CD4-positive, alpha-beta T cell treated with Interleukin-2 at 100 ng/mL for 4 hours (primary cell): ENCODE results near the gene TRIO.
"Not testable (repeated sequence)": the region's sequence is repeated elsewhere in the genome, so short reads cannot be mapped to it uniquely, and the experiment has no call there.

Experiments
- DNase-seq: peaks from one replicate; pipeline ENCODE4 v3.0.0-alpha.2; 2020; ENCODE audit warnings: low spot score

The TRIO gene

DNA sequence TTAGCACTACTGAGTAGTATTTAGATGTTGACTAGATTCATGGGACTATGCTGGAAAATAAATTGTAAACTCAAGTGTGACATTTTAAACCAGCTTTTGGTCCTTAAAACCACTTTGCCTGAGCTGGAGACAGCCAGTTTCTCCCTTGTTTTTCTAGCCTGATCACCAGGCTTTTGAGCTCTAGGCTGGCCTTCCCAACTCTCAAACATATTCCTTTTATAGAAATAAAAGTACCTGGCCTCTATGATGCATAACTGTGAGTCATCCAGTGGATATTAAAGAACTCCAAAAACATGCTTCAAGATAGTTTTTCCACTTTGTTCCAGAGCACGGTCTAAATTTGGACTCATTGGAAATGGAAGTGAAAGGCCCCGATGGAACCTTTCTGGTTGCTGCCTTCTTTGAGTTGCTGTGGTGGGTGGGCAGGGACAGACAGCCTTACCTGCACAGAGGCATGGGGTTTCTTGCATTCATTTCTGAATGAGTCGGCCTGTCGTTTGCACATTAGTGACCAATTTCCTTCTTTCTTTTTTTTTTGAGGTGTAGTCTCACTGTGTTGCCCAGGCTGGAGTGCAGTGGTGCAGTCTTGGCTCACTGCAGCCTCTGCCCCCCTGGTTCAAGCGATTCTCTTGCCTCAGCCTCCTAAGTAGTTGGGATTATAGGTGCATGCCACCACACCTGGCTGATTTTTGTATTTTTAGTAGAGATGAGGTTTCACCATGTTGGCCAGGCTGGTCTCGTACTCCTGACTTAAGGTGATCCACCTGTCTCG lies 43.1 kb downstream of the TRIO start:
- no peak for DNase-seq

DNA sequence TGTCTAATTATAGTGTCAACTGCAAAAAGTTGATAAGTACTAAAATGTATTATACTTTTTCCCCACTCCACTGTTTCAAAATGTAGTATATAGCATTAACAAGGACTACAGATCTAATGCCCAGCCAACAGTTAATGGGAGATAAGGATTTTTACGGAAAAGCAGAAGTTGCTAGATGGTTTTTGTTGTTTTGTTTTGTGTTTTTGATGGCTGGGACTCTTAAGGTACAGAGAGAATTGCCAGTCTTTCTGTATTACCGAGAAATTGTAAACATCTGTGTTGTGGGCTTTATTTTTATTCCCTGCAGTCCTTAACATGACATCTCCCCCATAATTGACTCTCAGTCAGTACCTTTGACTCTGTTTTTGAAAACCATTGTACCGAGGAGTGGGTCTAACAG lies 44.0 kb downstream of the TRIO start:
- DNase-seq = no peak

DNA sequence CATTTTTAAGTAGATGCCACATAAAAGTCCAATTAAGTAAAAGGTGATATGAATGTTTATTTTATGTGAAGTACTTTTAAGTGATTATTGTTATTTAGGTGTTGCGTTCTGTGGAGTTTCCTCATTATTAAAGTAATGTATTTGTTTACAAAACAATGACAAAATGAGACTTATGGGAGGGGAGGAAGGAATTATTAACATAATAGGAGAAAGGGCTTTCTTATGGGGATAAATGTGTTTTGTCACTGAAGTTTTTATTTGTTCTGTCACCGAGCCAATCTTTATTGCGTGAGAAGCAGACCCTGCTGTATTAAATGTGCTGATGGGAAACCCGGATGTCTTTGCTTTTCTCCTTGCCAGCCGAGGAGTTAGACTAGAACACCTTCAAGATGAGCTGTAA lies 44.5 kb downstream of the TRIO start:
- DNase-seq = no peak

DNA sequence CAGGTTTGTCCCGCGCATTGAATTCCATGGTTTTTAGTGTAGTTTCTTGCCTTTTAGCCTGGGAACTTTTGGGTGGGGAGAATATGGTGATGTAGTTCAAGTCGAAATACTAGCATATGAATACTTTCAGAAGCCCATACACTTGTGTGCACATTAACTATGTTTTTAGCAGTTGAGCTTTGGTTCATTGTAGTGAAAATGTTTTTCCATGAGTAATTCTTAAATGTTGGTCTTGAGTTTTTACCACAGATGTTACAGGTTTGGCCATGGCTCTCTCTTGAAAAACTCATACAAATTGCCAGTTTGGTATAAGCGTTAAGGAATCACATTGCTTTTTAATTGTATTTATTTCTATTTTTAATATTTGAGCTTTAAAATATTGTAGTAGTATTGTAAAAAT lies 45.6 kb downstream of the TRIO start:
- DNase-seq = no peak

DNA sequence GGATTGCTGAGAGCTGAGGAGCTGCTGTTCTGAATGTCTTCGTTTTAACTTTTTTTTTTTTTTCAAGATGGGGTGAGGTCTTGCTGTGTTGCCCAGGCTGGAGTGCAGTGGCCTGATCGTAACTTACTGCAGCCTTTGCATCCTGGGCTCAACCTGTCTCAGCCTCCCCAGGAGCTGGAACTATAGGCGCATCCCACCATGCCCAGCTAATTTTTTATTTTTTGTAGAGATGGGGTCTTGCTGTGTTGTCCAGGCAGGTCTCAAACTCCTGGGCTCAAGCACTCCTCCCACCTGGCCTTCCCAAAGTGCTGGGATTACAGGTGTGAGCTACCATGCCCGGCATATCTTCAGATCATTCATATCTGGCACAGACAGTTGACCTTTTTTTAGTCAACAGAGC lies 46.5 kb downstream of the TRIO start:
- DNase-seq = no peak

DNA sequence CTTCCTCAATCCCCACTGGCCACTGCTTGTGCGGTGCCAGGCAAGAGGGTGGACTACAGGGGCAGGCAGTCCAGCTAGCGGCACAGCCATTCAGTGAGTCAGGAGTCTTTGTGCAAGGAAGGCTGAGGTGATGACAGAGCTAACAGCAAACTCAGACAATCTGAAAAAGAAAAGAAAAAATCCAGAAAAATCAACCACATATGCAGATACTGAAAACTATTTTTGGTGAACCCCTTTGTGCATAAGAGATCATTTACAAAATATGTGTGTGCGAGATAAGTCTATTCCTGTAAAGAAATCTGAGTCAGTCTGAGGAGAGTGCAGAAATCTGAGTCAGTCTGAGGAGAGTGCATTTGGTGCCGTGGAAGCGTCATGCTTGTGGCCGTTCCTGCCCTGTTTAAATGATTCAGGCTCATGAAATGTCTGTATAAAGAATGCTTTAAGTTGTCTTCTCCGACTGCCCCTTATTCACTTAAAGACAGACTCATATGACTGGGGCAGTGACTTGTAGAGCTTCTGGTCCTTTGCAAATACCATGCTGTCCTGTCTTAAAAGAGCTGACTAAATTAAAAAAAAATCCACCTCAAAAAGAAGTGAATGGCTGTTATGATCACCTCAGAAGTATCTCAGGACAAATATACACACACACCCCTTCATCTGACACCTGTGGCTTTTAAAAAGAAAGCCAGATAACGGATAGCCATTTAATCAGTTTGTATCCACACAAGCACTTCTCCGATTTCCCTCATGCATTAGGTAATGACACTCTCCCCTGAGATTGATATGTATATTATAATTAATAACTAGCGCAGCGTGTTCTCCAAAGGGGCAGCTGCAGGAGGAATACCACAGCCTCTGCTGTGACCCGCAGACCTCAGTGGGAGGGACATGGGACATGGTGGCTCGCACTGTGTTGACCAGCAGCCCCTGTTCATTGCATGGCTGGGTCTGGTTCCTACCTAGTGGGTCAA lies 47.3 kb downstream of the TRIO start:
- DNase-seq = no peak

DNA sequence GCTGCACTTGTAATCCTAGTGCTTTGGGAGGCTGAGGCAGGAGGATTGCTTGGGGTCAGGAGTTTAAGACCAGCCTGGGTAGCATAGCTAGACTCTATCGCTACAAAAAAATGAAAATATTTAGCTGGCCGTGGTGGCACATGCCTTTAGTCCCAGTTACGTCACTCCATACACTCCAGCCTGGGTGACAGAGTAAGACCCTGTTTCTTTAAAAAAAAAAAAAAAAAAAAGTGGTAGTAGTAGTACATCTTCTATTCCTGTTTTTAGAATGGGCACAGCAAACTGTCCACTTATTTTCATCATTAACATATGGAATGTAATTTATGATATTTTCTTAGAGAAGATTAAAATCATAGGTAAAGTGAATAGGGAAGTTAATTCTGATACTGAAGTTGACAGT lies 48.2 kb downstream of the TRIO start:
- DNase-seq = no peak

DNA sequence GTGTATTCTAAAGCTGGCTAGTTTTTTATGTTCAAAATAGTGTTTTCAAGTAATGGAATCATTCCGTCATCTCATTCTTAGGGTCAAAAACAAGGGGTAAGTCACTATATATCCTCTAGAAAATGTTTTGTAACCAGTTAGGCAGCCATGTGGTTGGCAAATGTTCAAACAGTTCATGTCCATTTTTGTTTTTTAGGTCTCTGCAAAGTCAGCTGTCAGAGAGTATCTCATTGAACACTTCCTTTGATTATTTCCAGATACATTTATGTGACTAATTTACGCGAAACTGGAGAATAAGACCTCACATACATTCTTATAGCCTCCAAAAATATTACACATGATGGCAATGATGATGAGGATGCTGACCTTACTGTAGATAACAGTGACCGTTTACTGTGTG lies 50.4 kb downstream of the TRIO start:
- no peak for DNase-seq

DNA sequence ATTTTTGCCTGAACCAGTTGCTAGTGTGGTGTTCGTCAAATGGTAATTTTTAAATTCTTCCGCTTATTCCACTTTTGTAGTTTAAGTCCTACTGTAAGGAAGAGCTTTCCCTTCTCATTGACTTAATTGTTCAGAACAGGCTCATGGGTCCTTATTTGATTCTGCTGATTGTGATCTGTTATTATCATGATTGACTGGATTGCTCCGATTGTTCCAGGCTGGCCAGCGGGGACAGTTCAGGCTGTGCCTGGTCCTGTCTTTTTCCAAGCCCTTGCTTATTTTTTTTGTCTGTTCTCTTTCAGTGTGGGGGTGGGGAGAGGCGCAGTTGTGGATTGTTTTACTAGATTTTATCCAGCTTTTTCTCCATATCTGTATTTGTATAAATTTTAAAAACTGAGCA lies 52.4 kb downstream of the TRIO start:
- DNase-seq = no peak

DNA sequence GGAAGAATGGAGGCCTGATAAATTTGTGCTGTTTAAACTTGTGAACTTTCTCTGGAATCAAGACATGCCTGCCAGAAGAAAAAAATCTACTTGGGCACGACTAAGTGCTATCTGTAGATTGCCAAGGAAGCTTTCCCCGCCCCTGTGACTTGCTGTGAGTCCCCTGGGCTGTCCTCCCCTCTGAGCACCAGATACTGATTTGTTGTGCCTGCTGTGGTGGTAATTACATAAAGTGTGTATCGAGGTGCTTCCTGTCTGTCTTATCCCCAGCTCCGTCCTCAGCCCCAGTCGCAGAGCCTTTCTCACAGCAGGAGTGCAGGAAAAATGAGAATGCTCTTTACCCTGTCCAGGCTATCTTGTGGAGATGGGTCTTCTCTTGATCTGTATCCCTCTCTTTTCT lies 53.9 kb downstream of the TRIO start:
- DNase-seq = no peak

DNA sequence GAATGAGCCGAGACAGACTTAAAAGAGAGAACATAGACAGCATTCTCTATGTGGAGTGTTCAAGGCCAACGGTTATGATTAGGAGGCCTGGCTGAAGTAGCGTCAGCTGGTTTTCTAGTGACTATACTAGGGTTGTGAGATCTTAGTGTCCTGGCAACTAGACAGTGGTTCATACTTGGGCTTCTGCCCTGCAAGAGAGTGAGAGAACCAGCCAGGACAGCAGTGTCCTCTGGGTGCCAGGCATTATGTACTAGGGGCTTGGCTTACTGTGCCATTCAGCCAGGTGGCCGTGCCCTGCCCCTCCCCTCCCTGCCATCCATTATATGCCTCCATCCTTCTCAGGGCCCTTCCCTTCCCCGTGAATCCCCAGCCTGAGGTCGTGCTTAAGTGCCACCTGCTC lies 56.8 kb downstream of the TRIO start:
- no peak for DNase-seq

DNA sequence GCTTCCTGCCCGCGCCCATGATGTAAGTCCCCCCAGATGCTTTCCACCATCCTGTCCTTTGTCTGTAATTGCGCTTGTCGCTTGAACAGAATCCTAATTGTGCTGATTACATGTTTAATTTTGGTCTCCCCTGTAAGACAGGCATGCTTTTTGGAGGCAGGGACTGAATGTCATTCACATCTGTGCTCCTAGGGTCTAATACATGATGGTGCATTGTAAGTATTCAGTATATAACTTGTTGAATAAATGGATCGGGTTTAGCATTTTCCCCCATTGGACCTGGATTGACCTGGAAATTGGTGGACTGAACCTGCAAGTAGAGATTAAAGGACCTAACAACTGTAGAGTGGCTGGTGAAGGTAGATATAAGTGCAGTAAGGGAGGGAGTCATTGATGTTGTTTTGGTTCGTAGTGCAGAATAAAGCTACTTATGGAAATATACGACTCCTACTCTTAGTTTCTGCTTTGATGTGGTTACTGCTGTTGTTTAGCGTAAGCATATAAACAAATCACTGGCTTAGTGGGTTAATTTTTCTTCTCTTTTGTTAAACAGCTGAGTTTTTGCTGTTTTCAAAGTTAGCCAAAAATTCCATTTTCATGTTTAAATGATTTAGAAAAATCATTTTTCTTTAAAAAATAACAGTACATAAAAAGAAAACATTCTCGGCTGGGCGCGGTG lies 57.3 kb downstream of the TRIO start:
- DNase-seq = no peak

DNA sequence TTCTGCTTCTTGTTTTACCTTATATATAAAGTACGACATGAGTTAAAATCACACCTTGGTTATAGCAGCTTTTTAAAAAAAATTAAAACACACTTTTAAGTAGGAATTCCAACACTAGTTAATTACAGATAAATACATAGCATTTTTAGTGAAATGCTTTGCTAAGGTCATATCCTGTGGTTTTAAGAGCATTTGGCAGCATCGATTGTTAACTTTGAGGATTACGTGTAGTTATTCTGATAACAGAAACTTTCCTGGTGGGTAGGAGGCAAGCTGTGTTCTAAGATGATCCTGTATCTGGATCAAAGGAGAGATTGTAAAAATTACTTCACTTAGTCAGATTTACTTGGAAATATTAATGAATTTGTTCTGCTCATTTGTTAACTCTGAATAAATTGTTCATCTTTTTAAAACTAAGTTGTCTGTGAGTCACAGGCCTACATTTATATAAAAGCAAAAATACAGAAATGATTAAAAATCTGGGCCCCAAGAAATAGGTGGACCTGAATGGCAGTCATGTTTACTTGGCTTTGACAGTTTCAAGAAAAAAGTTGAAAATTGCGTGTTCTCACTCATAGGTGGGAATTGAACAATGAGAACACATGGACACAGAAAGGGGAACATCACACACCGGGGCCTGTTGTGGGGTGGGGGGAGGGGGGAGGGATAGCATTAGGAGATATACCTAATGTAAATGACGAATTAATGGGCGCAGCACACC lies 58.3 kb downstream of the TRIO start:
- DNase-seq = no peak

DNA sequence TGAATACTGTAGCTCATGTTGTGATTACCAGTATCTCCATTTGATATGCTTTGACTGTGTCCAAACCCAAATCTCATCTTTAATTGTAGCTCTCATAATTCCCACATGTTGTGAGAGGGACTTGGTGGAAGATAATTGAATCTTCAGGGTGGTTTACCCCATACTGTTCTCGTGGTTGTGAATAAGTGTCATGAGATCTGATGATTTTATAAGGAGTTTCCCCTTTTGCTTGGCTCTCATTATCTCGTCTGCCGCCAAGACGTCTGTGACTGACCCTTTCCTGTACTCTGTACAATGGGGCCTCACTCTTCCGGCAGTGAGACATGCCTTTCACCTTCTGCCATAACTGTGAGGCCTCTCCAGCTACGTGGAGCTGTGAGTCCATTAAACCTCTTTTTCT lies 59.3 kb downstream of the TRIO start:
- DNase-seq = no peak

DNA sequence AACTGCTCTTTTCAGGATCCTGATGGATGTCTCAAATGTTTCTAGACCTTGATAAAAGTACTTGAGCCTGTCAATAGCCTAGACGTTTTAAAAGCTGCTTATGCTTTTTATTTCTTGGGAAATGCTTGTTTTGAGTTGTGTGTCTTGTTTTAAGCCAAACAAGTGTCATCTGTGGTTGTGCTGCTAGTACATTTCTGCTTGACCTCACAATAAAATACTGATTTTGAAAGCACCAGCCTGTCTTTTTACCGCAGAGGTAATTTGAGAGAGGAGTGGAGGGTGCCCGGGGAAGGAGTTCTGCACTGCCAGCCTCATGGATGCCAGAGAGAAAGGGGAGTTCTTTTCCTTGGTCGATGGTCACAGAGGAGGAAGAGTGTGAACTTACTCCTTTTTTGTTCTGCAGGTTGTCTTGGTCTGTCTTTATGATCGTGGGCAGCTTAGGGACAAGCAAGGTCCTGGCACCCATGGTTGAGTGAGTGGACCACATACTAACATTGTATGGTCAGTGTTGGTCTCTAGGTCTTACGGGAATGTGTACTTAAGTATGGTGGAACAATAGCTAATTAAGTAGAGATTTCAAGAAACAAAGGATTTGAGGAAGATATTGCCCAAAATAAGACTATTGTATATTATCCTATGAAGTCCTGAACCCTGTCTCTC lies 61.0 kb downstream of the TRIO start:
- no peak for DNase-seq

DNA sequence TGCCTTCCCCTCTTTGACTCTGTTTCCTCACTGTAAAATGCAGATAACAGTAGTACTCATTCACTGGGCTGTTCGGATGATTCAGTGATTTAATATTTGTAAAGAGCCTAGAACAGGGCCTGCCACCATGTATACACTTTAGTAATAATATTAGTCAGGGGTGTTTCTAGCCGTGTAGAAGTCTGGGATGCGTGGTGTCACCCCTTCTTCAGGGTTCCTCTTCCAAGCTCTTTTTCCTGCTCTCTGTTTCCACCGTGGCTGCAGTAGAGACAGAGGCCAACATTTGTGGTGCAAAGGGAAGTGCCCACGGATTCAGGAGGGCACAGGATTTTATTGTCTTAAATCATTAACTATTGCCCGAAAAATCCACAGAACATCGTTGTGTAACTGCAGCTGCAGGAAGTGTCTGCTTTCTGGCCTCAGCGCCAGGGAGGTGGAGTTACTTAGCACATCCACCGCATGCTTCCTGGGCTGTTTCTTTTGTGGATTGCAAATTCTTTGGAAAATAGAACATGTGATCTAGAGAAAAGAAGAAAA lies 61.7 kb downstream of the TRIO start:
- DNase-seq = no peak

DNA sequence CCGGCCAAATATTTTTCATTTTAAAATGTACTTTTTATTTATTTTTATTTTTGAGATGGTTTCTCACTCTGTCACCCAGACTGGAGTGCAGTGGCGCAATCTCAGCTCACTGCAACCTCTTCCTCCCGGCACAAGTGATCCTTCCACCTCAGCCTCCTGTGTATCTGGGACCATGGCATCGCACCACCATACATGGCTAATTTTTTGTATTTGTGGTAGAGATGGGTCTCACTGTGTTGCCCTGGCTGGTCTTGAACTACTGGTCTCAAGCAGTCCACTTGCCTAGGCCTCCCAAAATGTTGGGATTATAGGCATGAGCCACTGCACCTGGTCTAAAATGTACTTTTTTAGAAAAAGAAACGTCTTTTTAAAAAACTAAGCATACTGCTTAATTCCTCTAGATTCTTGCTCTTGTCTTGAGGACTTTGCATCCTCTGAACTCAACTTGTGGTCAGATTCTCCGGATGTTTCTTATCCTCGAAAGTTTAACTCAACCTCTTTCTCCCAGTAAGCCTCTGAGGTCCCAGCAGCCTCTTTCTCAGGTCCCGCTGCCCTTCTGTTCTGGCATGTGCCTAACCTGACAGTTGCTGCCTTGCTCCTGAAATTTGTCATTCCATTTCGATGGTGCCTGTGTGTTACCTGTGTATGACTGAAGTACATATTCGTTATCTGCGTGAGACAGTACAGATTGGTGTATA lies 63.0 kb downstream of the TRIO start:
- no peak for DNase-seq

DNA sequence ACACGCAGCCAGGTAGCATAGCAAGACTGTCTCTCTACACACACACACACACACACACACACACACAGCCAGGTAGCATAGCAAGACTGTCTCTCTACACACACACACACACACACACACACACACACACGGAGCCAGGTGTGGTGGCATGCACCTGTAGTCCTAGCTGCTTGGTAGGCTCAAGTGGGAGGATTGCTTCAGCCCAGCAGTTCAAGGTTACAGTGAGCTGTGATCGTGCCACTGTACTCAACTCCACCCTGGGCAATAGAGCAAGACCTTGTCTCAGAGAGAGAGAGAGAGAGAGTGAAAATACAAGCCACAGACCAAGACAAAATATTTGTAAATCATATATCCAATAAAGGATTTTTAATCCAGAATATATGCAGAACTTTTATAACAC lies 64.3 kb downstream of the TRIO start:
- DNase-seq = not testable (repeated sequence)

DNA sequence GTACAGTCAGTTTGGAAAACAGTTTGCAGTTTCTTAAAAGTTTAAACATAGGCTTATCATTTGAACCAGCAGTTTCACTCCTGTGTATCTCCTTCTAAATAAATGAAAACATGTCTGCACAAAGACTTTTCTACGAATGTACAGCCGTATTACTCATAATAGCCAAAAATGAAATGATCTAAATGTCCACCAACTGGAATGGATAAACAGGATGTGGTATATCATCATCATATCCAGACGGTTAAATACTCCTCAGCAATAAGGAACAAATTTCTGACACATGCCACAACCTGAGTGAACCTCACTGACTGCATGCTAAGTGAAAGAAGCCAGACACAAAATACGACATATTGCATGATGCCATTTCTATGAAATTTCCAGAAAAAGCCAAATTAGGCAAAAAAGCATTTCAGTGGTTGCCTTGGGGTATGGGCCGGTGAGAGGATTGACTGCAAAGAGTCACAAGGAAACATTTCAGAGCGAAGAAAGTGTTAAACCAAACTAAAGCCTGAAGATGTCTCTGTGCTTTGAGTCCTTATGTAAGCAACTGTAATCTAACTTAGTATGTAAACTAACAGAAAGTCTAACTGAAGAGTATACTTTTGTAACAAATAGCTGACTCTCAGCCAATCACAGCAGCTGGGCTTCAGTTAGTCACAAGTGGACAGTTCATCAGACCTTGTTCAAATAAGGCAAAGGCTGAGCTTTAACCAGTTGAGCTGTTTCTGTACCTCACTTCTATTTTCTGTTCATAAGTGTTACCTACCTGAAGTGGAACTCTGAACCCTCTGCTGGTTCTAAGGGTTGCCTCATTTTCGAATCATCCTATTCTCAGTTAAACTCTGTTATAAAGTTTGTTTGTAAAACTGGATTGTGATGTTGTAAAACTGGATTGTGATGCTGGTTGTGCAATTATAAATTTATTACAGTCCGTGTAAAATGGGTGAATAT lies 65.2 kb downstream of the TRIO start:
- DNase-seq = peak; percentile 6
